ENCODE measurements around the gene TLE7.

GRCh38 chr16:71428883-71429282, 13.0 kb downstream of the TLE7 start:
- TF ChIP-seq CTCF (IDR thresholded peaks at IDR 0.05) (no peak), POLR2A (IDR thresholded peaks at IDR 0.05; ENCODE audit: low read depth) (no peak), EP300 (IDR thresholded peaks at IDR 0.05) (no peak), POLR2AphosphoS5 (IDR thresholded peaks at IDR 0.05) (no peak)

Measured in esophagus muscularis mucosa (tissue), 4 donors.